Erythroblast (primary cell): Measurements from ENCODE around the gene IKBKG.
"Not testable (repeated sequence)": the region's sequence is repeated elsewhere in the genome, so short reads cannot be mapped to it uniquely, and the experiment has no call there.

Experiments used
- DNase-seq, 2 experiments: peaks; one replicate each; lab custom pipeline; 2025; lab: John Stamatoyannopoulos, UW
- GATA1 ChIP-seq: IDR thresholded peaks from 2 replicates; pipeline ENCODE4 v1.6.1; 2011; ENCODE audit warnings: low read depth, mild to moderate bottlenecking, control low read depth, low read length, moderate library complexity
- POLR2A ChIP-seq: IDR thresholded peaks from 2 replicates; pipeline ENCODE4 v1.6.1; 2011; ENCODE audit warnings: mild to moderate bottlenecking, low read length

IKBKG gene

DNA sequence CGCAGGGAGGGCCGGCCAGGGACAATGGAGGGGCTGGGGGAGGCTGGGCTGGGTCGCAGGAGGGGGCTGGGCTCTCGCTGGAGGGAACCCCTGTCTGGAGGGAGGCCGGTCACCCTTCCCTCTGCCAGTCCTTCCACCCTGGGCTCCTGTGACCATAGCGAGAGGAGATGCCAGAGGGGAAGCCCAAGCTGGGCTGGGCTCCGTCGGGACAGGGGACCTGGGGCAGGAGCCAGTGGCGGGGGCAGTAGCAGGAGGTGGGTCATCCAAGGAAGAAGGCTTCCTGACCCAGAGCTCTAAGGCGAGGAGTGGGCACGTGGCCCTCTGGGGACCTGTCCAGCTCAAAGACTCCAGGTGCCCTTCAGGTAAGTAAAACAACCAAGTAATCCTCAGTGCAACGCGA lies 54.8 kb downstream of the IKBKG start:
- TF ChIP-seq POLR2A = no peak

GRCh38 chrX:154602766-154603437 lies 55.5 kb downstream of the IKBKG start:
- no peak for DNase-seq
- no peak for TF ChIP-seq GATA1
- no peak for TF ChIP-seq POLR2A

More for the DNA sequence above, 54.8 kb downstream of the IKBKG start:
- DNase-seq = no peak

- DNase-seq = no peak
- TF ChIP-seq GATA1 (no peak), POLR2A (no peak)
Observed at GRCh38 chrX:154603438-154604430, 56.3 kb downstream of the IKBKG start.

GRCh38 chrX:154605566-154605965 lies 58.1 kb downstream of the IKBKG start:
- no peak for DNase-seq
- TF ChIP-seq GATA1 = no peak
- TF ChIP-seq POLR2A = no peak

DNA sequence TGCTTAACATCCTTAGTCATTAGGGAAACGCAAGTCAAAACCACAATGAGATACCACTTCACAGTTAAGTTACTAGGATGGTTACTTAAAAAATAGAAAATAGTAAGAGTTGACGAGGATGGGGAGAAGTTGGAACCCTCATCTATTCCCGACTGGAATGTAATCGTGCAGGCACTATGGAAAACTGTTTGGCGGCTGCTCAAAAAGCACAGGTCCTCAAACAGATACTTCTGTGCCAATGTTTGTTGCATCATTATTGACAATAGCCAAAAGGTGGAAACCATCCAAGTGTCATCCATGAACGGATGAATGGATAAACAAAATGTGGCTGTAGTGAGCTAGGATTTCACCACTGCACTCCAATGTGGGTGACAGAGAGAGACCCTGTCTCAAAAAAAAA lies 60.0 kb downstream of the IKBKG start:
- no peak for TF ChIP-seq POLR2A
- TF ChIP-seq GATA1 = no peak
- no peak for DNase-seq

GRCh38 chrX:154607976-154608375 lies 60.6 kb downstream of the IKBKG start:
- not testable (repeated sequence) for DNase-seq

DNA sequence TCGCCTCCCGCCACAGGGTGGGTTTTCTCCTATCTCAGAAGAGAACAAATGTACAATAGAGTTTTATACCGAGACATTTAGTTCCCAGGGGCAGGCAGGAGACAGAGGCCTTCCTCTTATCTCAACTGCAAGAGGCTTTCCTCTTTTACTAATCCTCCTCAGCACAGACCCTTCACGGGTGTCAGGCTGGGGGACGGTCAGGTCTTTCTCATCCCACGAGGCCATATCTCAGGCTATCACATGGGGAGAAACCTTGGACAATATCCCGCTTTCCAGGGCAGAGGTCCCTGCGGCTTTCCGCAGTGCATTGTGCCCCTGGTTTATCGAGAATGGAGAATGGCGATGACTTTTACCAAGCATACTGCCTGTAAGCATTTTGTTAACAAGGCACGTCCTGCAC lies 61.4 kb downstream of the IKBKG start:
- DNase-seq = not testable (repeated sequence)

- not testable (repeated sequence) for DNase-seq
Observed at GRCh38 chrX:154611146-154611545, 63.7 kb downstream of the IKBKG start.

DNA sequence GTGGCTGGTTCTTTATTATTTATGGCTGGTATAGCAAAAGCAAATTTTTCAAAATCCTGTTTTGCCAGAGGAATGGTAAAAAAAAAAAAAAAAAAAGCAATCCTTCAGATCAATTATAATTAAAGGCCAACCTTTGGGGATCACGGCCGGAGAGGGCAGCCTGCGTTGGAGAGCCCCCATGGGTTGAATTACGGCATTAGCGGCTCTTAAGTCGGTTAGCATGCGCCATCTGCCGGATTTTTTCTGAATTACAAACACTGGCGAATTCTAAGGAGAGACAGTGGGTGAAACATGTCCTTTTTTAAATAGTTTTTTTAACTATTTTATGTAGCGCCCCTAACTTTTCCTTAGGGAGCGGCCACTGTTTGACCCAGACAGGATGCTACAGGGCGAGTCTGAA lies 66.2 kb downstream of the IKBKG start:
- not testable (repeated sequence) for DNase-seq
